ENCODE results near the gene FDPS.
A peak's percentile ranks its signal among the peaks of the same experiment; 100 is the strongest.
"Not testable (repeated sequence)": the region's sequence is repeated elsewhere in the genome, so short reads cannot be mapped to it uniquely, and the experiment has no call there.

The FDPS gene

DNA sequence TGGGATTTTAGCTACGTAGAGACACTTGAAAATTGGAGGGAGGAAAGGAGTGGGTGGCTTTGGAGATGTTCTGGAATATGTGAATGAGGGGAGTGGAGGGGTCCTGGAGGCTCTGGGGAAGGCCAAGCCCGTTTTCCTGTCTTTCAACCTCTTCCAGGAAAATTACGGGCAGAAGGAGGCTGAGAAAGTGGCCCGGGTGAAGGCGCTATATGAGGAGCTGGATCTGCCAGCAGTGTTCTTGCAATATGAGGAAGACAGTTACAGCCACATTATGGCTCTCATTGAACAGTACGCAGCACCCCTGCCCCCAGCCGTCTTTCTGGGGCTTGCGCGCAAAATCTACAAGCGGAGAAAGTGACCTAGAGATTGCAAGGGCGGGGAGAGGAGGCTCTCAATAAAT lies 11.6 kb downstream of the FDPS start:
- DNase-seq (ENCODE audit: low read depth), result no peak

DNA sequence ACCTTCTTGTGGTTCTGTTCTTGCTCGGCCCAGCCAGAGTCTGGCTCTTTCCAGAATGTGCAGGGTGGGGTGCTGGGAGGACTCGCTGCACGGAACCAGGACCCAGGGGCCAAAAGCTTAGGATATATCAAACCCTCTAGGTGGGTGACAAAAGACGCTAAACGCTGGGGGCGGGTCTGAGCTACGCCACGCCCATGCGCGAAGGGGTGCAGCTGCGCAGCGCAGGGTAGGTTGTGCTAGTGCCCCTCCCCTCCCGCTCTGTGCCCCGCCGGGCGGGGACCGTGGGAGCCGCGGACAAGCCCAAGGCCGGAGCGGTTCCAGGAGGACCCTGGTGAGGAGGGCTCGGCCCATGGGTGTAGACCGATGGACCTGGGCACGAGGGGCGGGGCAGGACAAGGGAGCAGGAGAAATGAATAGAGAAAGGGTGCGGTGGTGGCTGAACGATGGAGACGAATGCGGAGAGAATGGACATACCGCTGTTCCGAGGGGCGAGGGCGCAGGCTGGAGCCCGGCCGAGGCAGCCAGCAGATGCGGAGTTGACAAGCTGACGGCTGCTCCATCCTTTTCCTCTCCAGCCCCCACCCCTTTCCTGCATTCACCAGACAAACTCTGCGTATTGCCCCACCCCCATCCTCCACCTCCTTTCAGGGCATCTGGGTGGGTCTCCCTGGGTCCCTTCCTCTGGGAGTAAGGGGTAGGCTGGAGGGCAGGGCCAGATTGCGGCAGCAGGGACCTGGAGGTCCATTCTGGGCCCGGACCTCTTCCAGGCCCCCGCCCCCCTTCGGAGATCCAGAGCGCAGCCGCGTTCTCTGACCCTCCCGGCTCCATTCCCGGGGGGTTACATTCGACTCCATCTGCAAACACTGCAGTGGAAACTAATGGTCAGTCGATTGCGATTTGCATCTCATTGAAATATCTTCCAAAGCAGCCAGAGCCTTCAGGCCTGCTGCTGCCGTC lies 12.3 kb downstream of the FDPS start, which contains the start of gene RUSC1:
RUSC1 (plus strand) TSS at position 234 of the 957 bp plus-strand sequence. CDS start 880 bp downstream, outside the sequence.
- no peak for DNase-seq (ENCODE audit: low read depth)

GRCh38 chr1:155321639-155322503 lies 13.2 kb downstream of the FDPS start:
- no peak for DNase-seq (ENCODE audit: low read depth)

GRCh38 chr1:155322571-155322952 lies 13.9 kb downstream of the FDPS start:
- no peak for DNase-seq (ENCODE audit: low read depth)

GRCh38 chr1:155322953-155323728 lies 14.5 kb downstream of the FDPS start:
- DNase-seq (ENCODE audit: low read depth), result peak; percentile 89

- DNase-seq (ENCODE audit: low read depth), result peak; percentile 76
These were observed 15.0 kb downstream of the FDPS start for GRCh38 chr1:155323729-155324036.

DNA sequence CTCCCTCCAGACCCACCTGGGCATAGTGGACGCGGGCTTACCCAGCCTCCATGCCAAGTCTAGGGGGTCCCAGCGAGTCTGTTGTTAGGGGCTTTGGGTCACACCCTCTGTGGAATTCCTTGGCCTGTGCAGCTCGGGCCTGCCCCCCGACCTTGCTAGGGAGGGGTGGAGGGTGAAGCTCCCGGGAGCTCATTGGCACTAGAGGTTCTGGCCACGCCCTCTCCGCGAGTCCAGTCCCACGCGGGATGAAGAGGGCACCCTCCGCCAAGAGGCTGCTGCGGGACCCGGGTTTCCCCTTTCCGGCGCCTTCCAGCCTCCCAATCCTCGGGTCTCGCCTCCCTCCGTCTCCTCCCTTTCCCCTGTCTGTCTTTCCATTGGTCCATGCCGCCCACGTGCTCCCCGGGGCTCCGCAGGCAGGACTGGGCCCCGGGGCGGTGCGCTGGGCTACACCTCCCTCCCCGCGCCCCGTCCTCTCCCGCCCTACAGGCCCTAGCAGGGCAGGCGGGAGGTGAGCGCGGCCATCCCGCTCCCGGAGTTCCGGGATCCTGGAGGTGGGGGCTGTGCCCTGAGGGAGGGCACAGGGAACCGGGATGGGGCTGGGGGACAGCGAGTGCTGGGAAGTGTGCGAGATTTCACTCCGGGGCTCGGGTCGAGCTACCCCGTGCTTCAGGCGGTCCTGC lies 15.5 kb downstream of the FDPS start:
- peak; percentile 86 for DNase-seq (ENCODE audit: low read depth)

- DNase-seq (ENCODE audit: low read depth), result no peak
These were observed 16.3 kb downstream of the FDPS start for GRCh38 chr1:155324717-155325602.

GRCh38 chr1:155325603-155325893 lies 16.9 kb downstream of the FDPS start:
- DNase-seq (ENCODE audit: low read depth), result no peak

- DNase-seq (ENCODE audit: low read depth), result no peak
These were observed 17.4 kb downstream of the FDPS start for GRCh38 chr1:155326020-155326526.

GRCh38 chr1:155326631-155327037 lies 18.0 kb downstream of the FDPS start:
- DNase-seq (ENCODE audit: low read depth), result no peak

GRCh38 chr1:155327981-155328380 lies 19.3 kb downstream of the FDPS start:
- DNase-seq (ENCODE audit: low read depth), result no peak

GRCh38 chr1:155328856-155329255 lies 20.2 kb downstream of the FDPS start:
- DNase-seq (ENCODE audit: low read depth), result not testable (repeated sequence)

GRCh38 chr1:155329980-155330598 lies 21.4 kb downstream of the FDPS start:
- no peak for DNase-seq (ENCODE audit: low read depth)

DNA sequence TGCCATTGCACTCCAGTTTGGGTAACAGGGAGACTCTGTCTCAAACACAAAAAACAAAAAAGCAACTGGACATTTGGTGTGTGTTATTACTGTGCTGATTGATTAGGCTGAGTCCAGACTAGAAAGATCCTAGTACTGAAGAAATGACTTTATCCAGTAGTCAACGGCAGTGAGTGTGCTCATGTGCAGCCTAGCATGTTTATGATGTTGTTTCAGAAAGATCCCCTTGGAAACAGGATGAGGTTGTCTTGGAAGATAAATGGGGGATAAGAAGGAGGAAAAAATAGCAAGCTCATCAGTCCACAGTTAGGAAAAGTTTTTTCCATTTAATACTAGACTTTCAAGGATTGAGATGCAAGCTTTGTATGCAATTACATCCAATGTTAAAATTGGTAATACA lies 26.3 kb downstream of the FDPS start:
- DNase-seq (ENCODE audit: low read depth), result no peak

- no peak for DNase-seq (ENCODE audit: low read depth)
These were observed 30.9 kb downstream of the FDPS start for GRCh38 chr1:155339515-155340097.

GRCh38 chr1:155342842-155343241 lies 34.2 kb downstream of the FDPS start:
- DNase-seq (ENCODE audit: low read depth), result no peak

DNA sequence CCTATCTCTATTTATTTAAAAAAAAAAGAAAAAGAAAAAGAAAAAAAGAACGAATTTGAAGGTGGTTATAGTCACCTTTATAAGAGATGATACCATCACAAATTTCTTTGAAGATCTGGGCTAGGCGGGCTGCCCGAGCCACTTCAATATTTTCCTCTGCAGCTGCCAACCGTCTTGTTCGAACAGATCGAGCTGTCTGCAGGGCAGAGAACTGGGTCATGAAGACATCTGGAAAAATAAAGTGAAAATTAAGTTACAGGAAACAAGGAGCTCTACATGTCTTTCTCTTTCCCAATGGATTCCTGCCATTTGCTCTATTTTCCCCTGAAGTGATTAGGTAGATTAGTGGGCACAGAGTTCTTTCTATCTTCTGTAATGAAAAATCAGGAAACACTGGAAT lies 44.0 kb downstream of the FDPS start:
- no peak for DNase-seq (ENCODE audit: low read depth)

DNA sequence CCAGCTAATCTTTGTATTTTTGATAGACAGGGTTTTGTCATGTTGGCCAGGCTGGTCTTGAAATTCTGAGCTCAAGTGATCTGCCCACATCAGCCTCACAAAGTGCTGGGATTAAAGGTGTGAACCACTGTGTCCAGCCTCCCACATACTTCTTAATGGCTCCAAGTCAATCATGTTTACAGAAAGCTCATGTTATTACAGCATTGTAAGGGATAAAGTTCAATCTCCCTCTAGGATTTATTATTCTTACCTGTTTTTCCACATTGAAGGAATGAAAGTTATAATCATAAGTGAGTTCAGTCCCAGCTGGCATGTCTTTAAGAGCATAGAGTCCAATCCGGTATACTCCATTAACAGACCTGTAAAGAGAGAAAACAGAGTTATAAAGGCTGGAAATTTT lies 51.4 kb downstream of the FDPS start:
- DNase-seq (ENCODE audit: low read depth), result no peak

All from HS-5 (cell line).